Stimulated activated CD8-positive, alpha-beta memory T cell treated with anti-CD3 and anti-CD28 coated beads, Interleukin-7, amount 100 ng/mL, for 48 hours (primary cell): ENCODE data around the gene CHRNA4.

ENCODE experiments used
- DNase-seq, 2 donors: peaks; one replicate each; pipeline ENCODE4 v3.0.0-alpha.2; 2020; ENCODE audit warnings: low read depth in 1 of 2; ENCODE audit errors: extremely low read depth in 1 of 2

CHRNA4 gene

GRCh38 chr20:63364801-63365585 is 3.8 kb upstream of the CHRNA4 start:
- no peak for DNase-seq

GRCh38 chr20:63363981-63364561 is 2.9 kb upstream of the CHRNA4 start:
- DNase-seq: no peak

GRCh38 chr20:63363013-63363957 is 2.1 kb upstream of the CHRNA4 start:
- DNase-seq: no peak

- no peak for DNase-seq
These were observed 1.4 kb upstream of the CHRNA4 start for GRCh38 chr20:63362436-63363009.

GRCh38 chr20:63361519-63362435 is 628 bp upstream of the CHRNA4 start:
- DNase-seq: no peak

- no peak for DNase-seq
These were observed 956 bp downstream of the CHRNA4 start for GRCh38 chr20:63359937-63360849.

GRCh38 chr20:63359164-63359934 is 1.8 kb downstream of the CHRNA4 start:
- DNase-seq: no peak

- DNase-seq: no peak
These were observed 2.9 kb downstream of the CHRNA4 start for GRCh38 chr20:63357921-63358905.

- no peak for DNase-seq
These were observed 3.9 kb downstream of the CHRNA4 start for GRCh38 chr20:63356931-63357879.

GRCh38 chr20:63356511-63356910 is 4.6 kb downstream of the CHRNA4 start:
- DNase-seq: no peak

- DNase-seq: no peak
These were observed 5.3 kb downstream of the CHRNA4 start for GRCh38 chr20:63355781-63356295.

GRCh38 chr20:63354636-63355350 is 6.4 kb downstream of the CHRNA4 start:
- no peak for DNase-seq

GRCh38 chr20:63352811-63353221 is 8.3 kb downstream of the CHRNA4 start:
- DNase-seq: no peak

- no peak for DNase-seq
These were observed 9.1 kb downstream of the CHRNA4 start for GRCh38 chr20:63351811-63352591.
